GM12864 (cell line): ENCODE data around the gene JMJD7.

ENCODE experiments used
- DNase-seq: peaks from one replicate; pipeline ENCODE4 v3.0.0-alpha.2; 2011; ENCODE audit warnings: low read depth
- H3K4me3 ChIP-seq: 2 replicates; pipeline ENCODE4 v1.5.1; 2011; ENCODE audit warnings: mild to moderate bottlenecking, low read depth, low read length, control low read depth
- TF ChIP-seq, protein P1 (sequence below): IDR thresholded peaks from 2 replicates; pipeline ENCODE4 v1.5.1; 2011; ENCODE audit warnings: low read depth, mild to moderate bottlenecking, moderate library complexity, low read length, control low read depth, inconsistent platforms; ENCODE audit errors: missing control alignments

JMJD7 gene

DNA sequence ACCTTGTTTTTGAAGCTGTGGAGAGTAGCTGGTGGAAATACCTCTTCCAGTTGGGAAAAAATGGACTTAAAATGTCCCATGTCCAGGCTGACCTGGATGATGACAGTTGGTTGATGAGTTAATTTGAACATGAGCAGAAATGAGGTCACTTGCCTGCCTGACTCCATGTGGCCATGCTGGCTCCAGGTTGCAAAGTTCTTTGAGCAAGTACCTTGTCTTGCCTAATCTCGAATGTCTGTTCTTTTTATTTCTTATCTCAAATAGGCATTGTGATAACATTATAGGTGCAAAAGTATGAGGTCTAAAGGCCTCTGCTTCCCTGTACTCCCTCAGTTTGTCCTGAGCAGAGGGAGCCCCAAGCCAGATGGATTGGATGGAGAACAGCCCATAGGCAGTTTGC, 44.6 kb upstream of the JMJD7 start:
- TF ChIP-seq, protein P1, sequence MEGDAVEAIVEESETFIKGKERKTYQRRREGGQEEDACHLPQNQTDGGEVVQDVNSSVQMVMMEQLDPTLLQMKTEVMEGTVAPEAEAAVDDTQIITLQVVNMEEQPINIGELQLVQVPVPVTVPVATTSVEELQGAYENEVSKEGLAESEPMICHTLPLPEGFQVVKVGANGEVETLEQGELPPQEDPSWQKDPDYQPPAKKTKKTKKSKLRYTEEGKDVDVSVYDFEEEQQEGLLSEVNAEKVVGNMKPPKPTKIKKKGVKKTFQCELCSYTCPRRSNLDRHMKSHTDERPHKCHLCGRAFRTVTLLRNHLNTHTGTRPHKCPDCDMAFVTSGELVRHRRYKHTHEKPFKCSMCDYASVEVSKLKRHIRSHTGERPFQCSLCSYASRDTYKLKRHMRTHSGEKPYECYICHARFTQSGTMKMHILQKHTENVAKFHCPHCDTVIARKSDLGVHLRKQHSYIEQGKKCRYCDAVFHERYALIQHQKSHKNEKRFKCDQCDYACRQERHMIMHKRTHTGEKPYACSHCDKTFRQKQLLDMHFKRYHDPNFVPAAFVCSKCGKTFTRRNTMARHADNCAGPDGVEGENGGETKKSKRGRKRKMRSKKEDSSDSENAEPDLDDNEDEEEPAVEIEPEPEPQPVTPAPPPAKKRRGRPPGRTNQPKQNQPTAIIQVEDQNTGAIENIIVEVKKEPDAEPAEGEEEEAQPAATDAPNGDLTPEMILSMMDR: no peak
- no peak for DNase-seq
- no peak overlapping the region for H3K4me3 ChIP-seq

DNA sequence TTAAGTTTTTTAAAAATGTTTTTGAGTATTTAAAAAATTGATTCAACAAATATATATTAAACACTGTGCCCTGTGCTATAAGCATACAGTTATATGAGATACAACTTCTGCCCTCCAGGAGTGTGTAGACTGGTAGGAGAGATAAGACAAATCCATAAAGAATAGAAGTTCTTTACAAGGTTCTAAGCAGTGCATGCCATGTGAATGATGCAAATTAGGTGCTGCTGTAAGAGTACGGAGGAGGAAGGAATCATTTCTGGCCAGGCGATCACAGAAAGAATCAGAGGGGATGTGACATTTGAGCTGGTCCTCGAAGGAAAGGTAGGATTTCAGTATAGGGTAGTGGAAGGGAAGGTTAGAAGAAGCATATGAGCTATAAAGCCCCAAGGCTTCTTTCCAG, 39.6 kb upstream of the JMJD7 start:
- TF ChIP-seq, protein P1: no peak
- DNase-seq: no peak
- H3K4me3 ChIP-seq: no peak overlapping the region

DNA sequence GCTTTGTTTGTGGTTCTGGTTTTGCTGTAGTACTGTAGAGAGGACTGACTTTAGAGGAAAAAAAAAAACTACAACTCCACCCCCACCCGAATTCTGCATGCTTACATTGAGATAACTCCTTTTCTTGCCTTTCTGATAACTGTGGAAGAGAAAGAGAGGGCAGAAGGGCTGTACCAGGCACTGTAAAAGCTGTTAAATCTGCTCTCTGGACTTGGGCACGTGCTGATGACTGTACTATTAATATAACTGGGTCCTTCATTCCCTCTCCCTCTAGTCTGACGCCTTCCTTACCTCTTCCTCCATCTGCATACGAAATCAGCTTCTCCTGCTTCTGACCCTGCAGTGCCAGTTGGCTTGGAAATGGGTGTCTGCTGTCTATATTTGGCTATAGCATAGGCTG, 38.7 kb upstream of the JMJD7 start:
- no peak overlapping the region for H3K4me3 ChIP-seq
- DNase-seq: no peak
- TF ChIP-seq, protein P1: no peak

DNA sequence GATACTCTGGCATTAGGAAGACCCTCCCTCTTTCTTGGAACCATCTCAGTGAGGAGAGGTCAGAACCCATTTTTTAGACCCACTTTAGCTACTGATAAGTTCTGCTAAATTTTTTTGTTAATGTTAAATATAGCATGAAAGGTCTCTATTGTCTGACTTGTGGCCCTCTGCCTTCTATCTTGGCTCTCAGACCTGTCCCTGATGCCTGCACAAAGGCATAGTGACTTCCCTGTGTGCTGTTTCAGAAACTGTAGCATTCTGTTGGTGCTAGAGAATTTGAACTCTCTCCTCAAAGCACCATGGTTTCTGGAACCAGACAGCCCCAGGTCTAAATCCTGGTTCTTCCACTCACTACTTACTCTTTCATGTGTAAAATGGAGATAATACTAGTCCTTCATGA, 38.2 kb upstream of the JMJD7 start:
- no peak overlapping the region for H3K4me3 ChIP-seq
- TF ChIP-seq, protein P1: no peak
- DNase-seq: no peak

DNA sequence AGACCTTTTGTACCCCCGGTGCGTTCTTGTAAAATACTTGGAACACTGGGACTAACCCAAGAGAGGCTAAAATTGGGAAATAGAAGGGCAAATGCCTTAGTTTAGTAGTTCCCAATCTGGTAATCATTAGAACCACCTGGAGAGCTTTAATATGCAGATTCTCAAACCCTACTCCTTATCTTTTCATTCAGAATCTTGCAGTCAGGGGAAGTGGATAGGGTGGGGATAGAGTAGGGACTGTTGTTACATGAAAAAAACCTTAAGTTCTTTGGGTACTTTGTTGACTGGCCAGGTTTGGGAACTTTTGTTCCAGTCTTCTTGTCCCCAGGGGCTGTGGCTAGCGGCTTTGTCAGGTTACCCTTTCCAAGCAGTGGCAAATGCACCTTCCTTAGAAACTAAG, 37.7 kb upstream of the JMJD7 start:
- TF ChIP-seq, protein P1: no peak
- H3K4me3 ChIP-seq: no peak overlapping the region
- DNase-seq: no peak

DNA sequence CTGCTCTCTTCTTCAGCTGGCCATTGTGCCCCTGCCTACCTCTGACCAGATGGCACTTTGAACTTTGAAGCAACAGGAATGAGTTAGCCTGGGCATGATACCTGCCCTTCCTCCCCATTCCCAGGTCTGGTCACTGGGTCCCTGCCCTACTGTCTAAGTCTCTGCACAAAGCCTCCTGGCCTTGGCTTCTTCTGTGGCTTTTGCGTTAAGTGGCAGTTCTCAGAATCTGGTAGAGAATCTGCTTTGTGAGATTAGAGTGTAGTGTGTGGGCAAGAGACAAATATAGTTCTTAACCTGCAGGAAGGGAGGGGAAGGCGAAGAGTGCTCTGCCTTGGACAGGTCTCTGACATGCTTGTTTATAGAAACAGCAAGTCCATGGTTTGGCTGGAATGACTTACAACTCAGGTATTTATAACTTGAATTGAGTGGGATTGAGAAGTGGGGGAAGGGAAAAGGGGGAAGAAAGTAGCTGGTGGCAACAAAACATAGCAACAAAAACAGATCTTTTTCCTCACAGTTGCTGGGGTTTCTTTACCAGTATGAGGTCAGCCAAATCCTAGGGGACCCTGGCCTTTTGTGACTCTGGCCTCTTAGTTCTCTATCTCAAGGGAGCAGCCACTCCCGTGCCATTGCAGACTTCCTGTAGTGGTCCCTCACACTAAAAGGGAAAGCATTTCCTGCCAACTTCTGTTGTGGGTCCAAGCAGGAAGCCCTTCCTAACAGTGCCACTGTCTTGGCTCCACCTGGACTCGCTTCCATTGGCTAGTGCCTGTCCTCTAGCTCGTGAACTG, 36.9 kb upstream of the JMJD7 start:
- H3K4me3 ChIP-seq: no peak overlapping the region
- DNase-seq: no peak
- TF ChIP-seq, protein P1: no peak

DNA sequence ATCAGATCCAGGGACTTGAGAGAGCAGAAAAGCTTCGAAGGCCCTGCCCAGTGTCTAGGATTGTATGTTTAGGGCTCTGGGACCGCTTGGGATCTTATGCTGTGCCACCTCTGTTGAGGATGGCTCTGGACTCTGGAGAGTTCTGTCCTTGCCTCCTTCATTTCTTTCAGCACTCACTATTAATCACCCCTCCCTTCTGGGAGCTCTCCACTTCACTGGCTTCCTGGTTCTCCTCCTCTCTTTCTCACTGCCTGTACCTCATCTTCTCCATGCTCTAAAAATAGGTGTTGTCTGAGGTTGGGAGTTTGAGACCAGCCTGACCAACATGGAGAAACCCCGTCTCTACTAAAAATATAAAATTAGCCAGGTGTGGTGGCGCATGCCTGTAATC, 36.4 kb upstream of the JMJD7 start:
- no peak overlapping the region for H3K4me3 ChIP-seq
- TF ChIP-seq, protein P1: no peak
- DNase-seq: no peak
